Stimulated activated effector memory CD8-positive, alpha-beta T cell treated with anti-CD3 and anti-CD28 coated beads, Interleukin-12 subunit alpha, Interleukin-12 subunit beta, amount 100 ng/mL, for 72 hours (primary cell): ENCODE data around the gene EVC2.
"Not testable (repeated sequence)": the region's sequence is repeated elsewhere in the genome, so short reads cannot be mapped to it uniquely, and the experiment has no call there.

Source experiments
- ATAC-seq: fragments of 150-1000 bp; cut with Tn5 transposase; 2 replicates; pipeline ENCODE4 v1.10.0; 2021
- DNase-seq, 2 donors: peaks; one replicate each; pipeline ENCODE4 v3.0.0; 2021 to 2022; ENCODE audit warnings: low spot score in 2 of 2
- H3K27ac Mint-ChIP-seq: one replicate; pipeline ENCODE4 v1.8.0; 2022; ENCODE audit warnings: mild to moderate bottlenecking, mixed read lengths
- H3K36me3 Mint-ChIP-seq: one replicate; pipeline ENCODE4 v1.8.0; 2022; ENCODE audit warnings: mild to moderate bottlenecking, mixed read lengths
- H3K4me1 Mint-ChIP-seq: one replicate; pipeline ENCODE4 v1.8.0; 2022; ENCODE audit warnings: mixed read lengths
- H3K4me3 Mint-ChIP-seq: one replicate; pipeline ENCODE4 v1.8.0; 2022; ENCODE audit warnings: mild to moderate bottlenecking, mixed read lengths
- H3K9me3 Mint-ChIP-seq: one replicate; pipeline ENCODE4 v1.8.0; 2022; ENCODE audit warnings: mixed read lengths

The EVC2 gene

GRCh38 chr4:5616331-5616950, 91.9 kb downstream of the EVC2 start:
- H3K9me3 Mint-ChIP-seq = no peaks in the 10 kb centered on the region
- no peaks in the 10 kb centered on the region for H3K4me1 Mint-ChIP-seq
- ATAC-seq (no peak), DNase-seq (no peak)
- H3K36me3 Mint-ChIP-seq = peaks cover 9% of the 10 kb centered on the region
- H3K27ac Mint-ChIP-seq = no peak overlapping the region
- no peak overlapping the region for H3K4me3 Mint-ChIP-seq

DNA sequence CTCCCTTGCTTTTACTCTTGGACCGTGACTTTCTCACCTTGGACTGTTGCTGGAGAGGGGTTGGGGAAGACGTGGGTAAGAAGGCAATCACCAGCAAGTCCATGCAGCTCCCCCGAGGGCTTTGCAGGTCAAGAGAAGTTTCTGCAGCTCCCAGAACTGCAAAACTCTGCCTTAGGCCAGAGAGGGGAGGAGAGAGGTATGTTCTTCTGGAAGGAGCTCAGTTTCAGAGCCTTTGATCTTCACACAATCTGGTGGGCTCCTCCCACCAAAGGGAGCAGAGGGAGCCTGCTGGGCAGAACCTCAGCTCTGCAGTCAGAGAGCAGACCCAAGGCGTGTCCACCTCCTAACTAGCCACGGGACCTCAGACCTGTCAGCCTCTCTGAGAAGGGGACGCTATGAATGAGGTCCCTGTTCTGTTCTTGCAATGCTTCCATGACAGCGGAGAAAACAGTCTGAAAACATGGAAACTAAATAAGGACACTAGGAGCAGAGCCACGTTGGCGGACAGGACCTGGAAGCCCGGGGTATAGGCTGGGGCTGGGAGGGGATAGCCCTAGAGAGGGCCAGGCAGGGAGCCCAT, 92.8 kb downstream of the EVC2 start:
- H3K9me3 Mint-ChIP-seq = no peaks in the 10 kb centered on the region
- ATAC-seq = no peak
- H3K4me3 Mint-ChIP-seq = no peak overlapping the region
- no peak for DNase-seq
- H3K4me1 Mint-ChIP-seq = no peaks in the 10 kb centered on the region
- no peak overlapping the region for H3K27ac Mint-ChIP-seq
- H3K36me3 Mint-ChIP-seq = peaks cover 9% of the 10 kb centered on the region

GRCh38 chr4:5611750-5612149, 96.6 kb downstream of the EVC2 start:
- no peak for DNase-seq
- H3K9me3 Mint-ChIP-seq = no peaks in the 10 kb centered on the region
- no peak overlapping the region for H3K4me3 Mint-ChIP-seq
- no peak for ATAC-seq
- no peaks in the 10 kb centered on the region for H3K4me1 Mint-ChIP-seq
- peaks cover 9% of the 10 kb centered on the region for H3K36me3 Mint-ChIP-seq
- no peak overlapping the region for H3K27ac Mint-ChIP-seq

- peaks cover 5% of the 10 kb centered on the region for H3K36me3 Mint-ChIP-seq
- ATAC-seq (no peak), DNase-seq (no peak)
- H3K4me1 Mint-ChIP-seq = no peaks in the 10 kb centered on the region
- H3K4me3 Mint-ChIP-seq = no peak overlapping the region
- H3K27ac Mint-ChIP-seq = no peak overlapping the region
- H3K9me3 Mint-ChIP-seq = no peaks in the 10 kb centered on the region
These were observed 98.9 kb downstream of the EVC2 start for GRCh38 chr4:5609306-5610007.

- H3K36me3 Mint-ChIP-seq, H3K27ac Mint-ChIP-seq, H3K9me3 Mint-ChIP-seq, H3K4me3 Mint-ChIP-seq, ATAC-seq, H3K4me1 Mint-ChIP-seq, DNase-seq: not testable (repeated sequence)
These were observed 114.5 kb downstream of the EVC2 start for GRCh38 chr4:5593828-5594227.

GRCh38 chr4:5592272-5592671, 116.1 kb downstream of the EVC2 start:
- no peak for DNase-seq
- Mint-ChIP-seq H3K36me3 (no peaks in the 10 kb centered on the region), H3K4me1 (no peaks in the 10 kb centered on the region), H3K4me3 (no peak overlapping the region), H3K9me3 (peaks cover 15% of the 10 kb centered on the region), H3K27ac (no peak overlapping the region)
- no peak for ATAC-seq

DNA sequence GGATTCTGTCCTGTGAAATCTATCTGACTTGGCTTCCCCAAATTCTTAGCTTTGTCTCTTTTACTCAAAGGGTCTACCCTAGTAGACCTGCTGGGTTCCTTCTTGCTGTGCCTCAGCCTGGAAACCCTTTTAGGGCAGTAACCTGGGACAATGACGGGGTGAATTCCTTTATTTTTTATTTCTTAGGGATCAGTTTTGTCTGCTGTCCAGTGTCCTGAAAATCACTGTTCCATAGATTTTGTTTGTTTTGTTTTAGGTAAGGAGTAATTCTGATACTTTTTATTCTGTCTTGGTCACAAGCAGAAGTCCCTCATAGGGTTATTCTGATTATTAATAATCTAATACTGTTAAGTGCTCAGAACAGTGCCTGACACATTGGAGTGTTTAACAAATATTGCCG, 118.9 kb downstream of the EVC2 start:
- DNase-seq = no peak

GRCh38 chr4:5588046-5588445, 120.3 kb downstream of the EVC2 start:
- H3K4me1 Mint-ChIP-seq = no peaks in the 10 kb centered on the region
- DNase-seq (no peak), ATAC-seq (no peak)
- no peak overlapping the region for H3K27ac Mint-ChIP-seq
- peaks cover 4% of the 10 kb centered on the region for H3K36me3 Mint-ChIP-seq
- peaks cover 8% of the 10 kb centered on the region for H3K9me3 Mint-ChIP-seq
- no peak overlapping the region for H3K4me3 Mint-ChIP-seq

More for the DNA sequence above, 118.9 kb downstream of the EVC2 start:
- no peak for ATAC-seq
- Mint-ChIP-seq H3K9me3 (peaks cover 6% of the 10 kb centered on the region), H3K36me3 (no peaks in the 10 kb centered on the region), H3K27ac (no peak overlapping the region), H3K4me1 (no peaks in the 10 kb centered on the region), H3K4me3 (no peak overlapping the region)

DNA sequence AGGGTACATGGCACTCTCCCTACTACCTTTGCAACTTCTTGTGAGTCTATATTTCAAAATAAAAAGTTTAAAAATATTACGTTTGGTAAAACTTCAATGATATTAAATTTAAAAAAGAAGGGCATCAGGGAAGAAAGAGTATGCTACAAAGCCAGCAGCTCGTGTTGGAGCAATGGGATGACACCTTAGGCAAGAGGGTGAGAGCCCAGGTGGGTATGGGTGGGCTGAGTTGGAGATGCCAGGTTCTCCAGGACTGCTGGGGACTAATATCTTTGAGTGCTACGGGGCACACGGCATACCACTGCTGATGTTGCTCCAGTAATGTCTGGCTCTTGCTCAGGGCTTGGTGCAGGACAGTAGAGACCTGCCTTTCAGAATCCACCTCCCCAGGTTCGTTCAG, 132.4 kb downstream of the EVC2 start:
- ATAC-seq (no peak), DNase-seq (no peak)
- peaks cover 2% of the 10 kb centered on the region for H3K9me3 Mint-ChIP-seq
- H3K4me1 Mint-ChIP-seq = no peaks in the 10 kb centered on the region
- H3K4me3 Mint-ChIP-seq = no peak overlapping the region
- no peak overlapping the region for H3K27ac Mint-ChIP-seq
- no peaks in the 10 kb centered on the region for H3K36me3 Mint-ChIP-seq

GRCh38 chr4:5574386-5574785, 134.0 kb downstream of the EVC2 start:
- no peaks in the 10 kb centered on the region for H3K36me3 Mint-ChIP-seq
- DNase-seq = no peak
- no peaks in the 10 kb centered on the region for H3K4me1 Mint-ChIP-seq
- H3K27ac Mint-ChIP-seq = no peak overlapping the region
- peaks cover 2% of the 10 kb centered on the region for H3K9me3 Mint-ChIP-seq
- H3K4me3 Mint-ChIP-seq = no peak overlapping the region
- no peak for ATAC-seq

DNA sequence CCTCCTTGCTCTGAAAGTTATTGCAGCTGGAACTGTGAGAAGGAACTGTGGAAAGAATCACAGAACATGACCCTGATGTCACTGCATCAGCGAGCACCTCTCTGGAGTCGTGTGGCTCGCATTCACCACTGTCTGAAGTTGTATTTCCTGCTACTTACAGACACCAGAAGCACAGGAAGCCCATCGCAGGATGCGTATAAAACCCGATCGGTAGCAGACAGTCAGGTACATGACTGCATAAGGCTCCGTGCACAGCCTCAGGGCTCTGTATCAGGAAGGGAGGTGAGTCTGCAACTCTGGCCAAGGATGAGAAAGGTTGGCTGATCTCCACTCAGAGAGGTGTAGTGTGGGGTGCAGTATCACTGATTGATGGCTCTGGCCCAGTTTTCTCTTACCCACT, 134.4 kb downstream of the EVC2 start:
- no peak overlapping the region for H3K4me3 Mint-ChIP-seq
- DNase-seq = no peak
- peaks cover under 1% of the 10 kb centered on the region for H3K36me3 Mint-ChIP-seq
- peaks cover 2% of the 10 kb centered on the region for H3K9me3 Mint-ChIP-seq
- no peak for ATAC-seq
- H3K4me1 Mint-ChIP-seq = no peaks in the 10 kb centered on the region
- H3K27ac Mint-ChIP-seq = no peak overlapping the region

DNA sequence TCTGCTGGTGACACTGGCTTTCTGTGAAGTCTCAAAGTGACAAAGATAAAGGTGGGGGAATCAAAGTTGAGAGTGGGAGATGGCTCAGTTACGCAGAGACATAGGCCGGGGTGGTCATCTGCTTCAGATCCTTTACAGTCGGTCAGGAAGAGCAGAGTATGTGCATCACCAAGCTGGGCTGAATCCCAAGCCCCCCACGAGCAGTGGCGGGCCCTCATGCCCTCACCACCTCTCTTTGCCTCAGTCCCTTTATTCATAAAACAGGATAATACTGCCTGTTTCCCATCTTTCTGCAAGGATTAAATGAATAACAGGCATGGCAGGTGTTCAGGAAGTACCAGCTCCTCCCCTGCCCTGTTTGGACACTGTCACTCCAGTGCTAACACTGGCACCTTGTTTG, 135.6 kb downstream of the EVC2 start:
- Mint-ChIP-seq H3K9me3 (peaks cover 2% of the 10 kb centered on the region), H3K4me1 (no peaks in the 10 kb centered on the region), H3K4me3 (no peak overlapping the region), H3K36me3 (peaks cover 4% of the 10 kb centered on the region), H3K27ac (no peak overlapping the region)
- no peak for ATAC-seq
- no peak for DNase-seq

DNA sequence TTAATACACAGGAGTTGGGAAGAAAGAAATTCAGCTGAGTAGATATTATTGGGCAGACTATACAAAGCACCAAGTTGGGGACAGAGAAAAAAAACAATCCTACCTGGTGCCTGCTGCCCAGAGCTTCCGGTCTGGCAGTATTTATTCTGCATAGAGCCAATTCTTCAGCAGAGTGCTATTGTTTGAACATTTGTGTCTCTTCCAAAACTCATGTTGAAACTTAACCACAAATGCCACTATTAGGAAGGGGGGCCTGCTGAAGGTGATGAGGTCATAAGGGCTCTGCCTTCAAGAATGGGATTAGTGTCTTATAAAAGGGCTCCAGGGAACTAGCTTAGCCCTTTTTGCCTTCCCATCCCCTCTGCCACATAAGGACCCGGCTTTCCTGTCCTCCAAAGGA, 136.2 kb downstream of the EVC2 start:
- H3K27ac Mint-ChIP-seq = no peak overlapping the region
- peaks cover 4% of the 10 kb centered on the region for H3K36me3 Mint-ChIP-seq
- DNase-seq (no peak), ATAC-seq (no peak)
- H3K4me1 Mint-ChIP-seq = no peaks in the 10 kb centered on the region
- peaks cover 2% of the 10 kb centered on the region for H3K9me3 Mint-ChIP-seq
- H3K4me3 Mint-ChIP-seq = no peak overlapping the region

DNA sequence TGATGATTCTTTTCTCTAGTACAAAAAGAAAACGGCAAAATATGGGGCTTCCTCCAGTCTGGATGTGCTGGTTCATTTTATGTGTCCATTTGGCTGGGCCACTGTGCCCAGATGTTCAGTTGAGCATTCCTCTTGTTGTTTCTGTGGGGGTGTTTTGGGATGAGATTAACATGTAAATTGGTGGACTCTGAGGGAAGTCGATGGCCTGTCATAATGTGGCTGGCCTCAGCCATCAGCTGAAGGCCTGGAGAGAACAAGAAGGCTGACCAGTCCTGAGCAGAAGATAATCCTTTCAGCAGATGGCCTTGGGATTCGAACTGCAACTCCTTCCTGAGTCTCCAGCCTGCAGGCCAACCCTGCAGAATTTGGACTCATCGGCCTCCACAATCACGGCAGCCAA, 136.7 kb downstream of the EVC2 start:
- no peak overlapping the region for H3K4me3 Mint-ChIP-seq
- H3K36me3 Mint-ChIP-seq = peaks cover 4% of the 10 kb centered on the region
- H3K4me1 Mint-ChIP-seq = no peaks in the 10 kb centered on the region
- DNase-seq = peak in 1 of 2 donors; percentile 18
- H3K9me3 Mint-ChIP-seq = peaks cover 2% of the 10 kb centered on the region
- no peak overlapping the region for H3K27ac Mint-ChIP-seq
- no peak for ATAC-seq

DNA sequence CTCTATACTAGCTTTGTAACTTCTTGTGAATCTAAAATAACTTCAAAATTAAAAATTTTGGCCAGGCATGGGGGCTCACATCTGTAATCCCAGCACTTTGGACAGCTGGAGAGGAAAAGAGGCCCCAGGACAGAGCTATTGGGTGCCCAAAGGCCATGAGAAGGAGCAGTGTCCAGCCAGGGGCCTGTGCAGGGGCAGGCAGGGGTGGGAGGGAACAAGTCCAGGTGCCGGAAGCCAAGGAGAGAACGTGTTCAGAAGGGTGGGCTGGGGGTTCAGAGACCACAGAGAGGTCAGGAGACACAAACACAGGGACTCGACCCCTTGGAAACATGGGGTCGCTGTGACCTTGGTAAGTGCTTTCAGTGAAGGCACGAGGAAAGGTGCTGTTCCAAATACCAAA, 138.9 kb downstream of the EVC2 start:
- Mint-ChIP-seq H3K4me3 (no peak overlapping the region), H3K9me3 (peaks cover 2% of the 10 kb centered on the region), H3K4me1 (no peaks in the 10 kb centered on the region)

DNA sequence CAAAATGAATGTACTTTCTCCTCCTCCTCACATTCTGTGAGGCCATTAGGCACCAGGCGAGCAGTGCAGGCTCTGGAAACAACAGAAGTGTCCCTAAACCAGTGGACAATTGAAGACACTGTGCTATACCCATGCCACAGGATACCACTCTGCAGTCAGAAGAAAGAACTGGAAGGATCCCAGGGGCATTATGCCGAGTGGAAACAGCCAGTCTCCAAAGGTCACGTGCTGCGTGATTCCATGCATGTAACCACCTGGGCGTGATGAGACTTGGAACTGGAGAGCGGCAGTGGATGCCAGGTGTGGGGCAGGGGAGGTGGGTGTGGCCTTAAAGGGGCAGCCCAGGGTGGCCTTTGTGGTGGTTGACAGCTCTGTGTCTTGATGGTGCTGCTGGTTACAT, 139.4 kb downstream of the EVC2 start:
- no peak overlapping the region for H3K27ac Mint-ChIP-seq
- peaks cover 2% of the 10 kb centered on the region for H3K9me3 Mint-ChIP-seq
- H3K36me3 Mint-ChIP-seq = peaks cover 4% of the 10 kb centered on the region
- DNase-seq = no peak
- no peaks in the 10 kb centered on the region for H3K4me1 Mint-ChIP-seq
- ATAC-seq = no peak
- no peak overlapping the region for H3K4me3 Mint-ChIP-seq

More for the DNA sequence above, 138.9 kb downstream of the EVC2 start:
- no peak for ATAC-seq
- Mint-ChIP-seq H3K36me3 (peaks cover 4% of the 10 kb centered on the region), H3K27ac (no peak overlapping the region)
- DNase-seq = no peak
